T-helper 1 cell treated with Interleukin-12 subunit alpha and Interleukin-12 subunit beta and Interleukin-4 antibody, amounts not matched to agents 30 μg/mL and 1 μg/mL, for 36 hours (primary cell): Measurements from ENCODE around the gene OR7D2.
"Not testable (repeated sequence)": the region's sequence is repeated elsewhere in the genome, so short reads cannot be mapped to it uniquely, and the experiment has no call there.

ENCODE experiments used
- H3K27ac Mint-ChIP-seq: one replicate; pipeline ENCODE4 v1.8.0; 2021; ENCODE audit warnings: mild to moderate bottlenecking, mixed read lengths
- H3K27me3 Mint-ChIP-seq: one replicate; pipeline ENCODE4 v1.8.0; 2021; ENCODE audit warnings: low read depth, mixed read lengths
- H3K36me3 Mint-ChIP-seq: one replicate; pipeline ENCODE4 v1.8.0; 2021; ENCODE audit warnings: low read depth, mixed read lengths
- H3K4me1 Mint-ChIP-seq: one replicate; pipeline ENCODE4 v1.8.0; 2021; ENCODE audit warnings: low read depth, mixed read lengths
- H3K4me3 Mint-ChIP-seq: one replicate; pipeline ENCODE4 v1.8.0; 2021; ENCODE audit warnings: mild to moderate bottlenecking, moderate library complexity, mixed read lengths
- H3K9me3 Mint-ChIP-seq: one replicate; pipeline ENCODE4 v1.8.0; 2021; ENCODE audit warnings: mixed read lengths

The OR7D2 gene

DNA sequence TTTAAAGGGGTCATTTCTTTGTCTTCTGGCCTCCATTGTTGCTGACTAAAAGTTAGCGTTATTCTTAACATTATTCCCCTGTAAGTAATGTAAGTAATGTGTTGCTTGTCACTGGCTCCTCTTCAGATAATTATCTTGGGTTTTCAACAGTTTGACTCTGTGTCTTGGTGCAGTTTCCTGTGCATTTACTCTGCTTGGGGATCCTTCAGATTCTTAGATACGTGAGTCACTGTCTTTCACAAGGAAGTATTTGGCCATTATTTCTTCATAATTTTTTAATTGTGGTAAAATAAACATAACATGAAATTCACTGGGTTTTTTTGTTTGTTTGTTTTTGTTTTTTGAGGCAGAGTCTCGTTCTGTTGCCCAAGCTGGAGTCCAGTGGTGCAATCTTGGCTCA lies 13.5 kb upstream of the OR7D2 start:
- peaks cover 54% of the 10 kb centered on the region for H3K36me3 Mint-ChIP-seq
- no peaks in the 10 kb centered on the region for H3K27me3 Mint-ChIP-seq
- no peaks in the 10 kb centered on the region for H3K4me1 Mint-ChIP-seq
- no peak overlapping the region for H3K27ac Mint-ChIP-seq
- H3K4me3 Mint-ChIP-seq: no peak overlapping the region
- H3K9me3 Mint-ChIP-seq: peaks cover 37% of the 10 kb centered on the region

DNA sequence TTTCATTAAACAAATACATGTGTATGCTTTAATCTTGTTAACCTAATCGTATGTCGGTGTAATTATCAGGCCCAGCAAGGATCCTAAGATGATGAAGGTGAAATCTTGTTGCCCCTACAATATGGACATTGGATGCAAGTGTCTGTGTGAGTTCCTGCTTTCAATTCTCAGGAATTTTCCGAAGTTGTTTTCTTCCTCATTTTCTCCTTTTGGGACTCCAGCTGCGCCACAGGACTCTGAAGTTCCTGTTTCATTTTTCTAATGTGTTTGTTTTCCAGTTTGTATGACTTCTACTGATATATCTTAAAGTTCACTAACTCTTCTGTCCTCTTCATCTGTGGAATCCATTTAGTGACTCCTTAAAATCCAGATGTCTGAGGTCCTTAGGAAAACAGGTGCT lies 11.9 kb upstream of the OR7D2 start:
- peaks cover 21% of the 10 kb centered on the region for H3K9me3 Mint-ChIP-seq
- H3K27me3 Mint-ChIP-seq: no peaks in the 10 kb centered on the region
- no peaks in the 10 kb centered on the region for H3K4me1 Mint-ChIP-seq
- H3K27ac Mint-ChIP-seq: no peak overlapping the region
- no peak overlapping the region for H3K4me3 Mint-ChIP-seq
- peaks cover 39% of the 10 kb centered on the region for H3K36me3 Mint-ChIP-seq

DNA sequence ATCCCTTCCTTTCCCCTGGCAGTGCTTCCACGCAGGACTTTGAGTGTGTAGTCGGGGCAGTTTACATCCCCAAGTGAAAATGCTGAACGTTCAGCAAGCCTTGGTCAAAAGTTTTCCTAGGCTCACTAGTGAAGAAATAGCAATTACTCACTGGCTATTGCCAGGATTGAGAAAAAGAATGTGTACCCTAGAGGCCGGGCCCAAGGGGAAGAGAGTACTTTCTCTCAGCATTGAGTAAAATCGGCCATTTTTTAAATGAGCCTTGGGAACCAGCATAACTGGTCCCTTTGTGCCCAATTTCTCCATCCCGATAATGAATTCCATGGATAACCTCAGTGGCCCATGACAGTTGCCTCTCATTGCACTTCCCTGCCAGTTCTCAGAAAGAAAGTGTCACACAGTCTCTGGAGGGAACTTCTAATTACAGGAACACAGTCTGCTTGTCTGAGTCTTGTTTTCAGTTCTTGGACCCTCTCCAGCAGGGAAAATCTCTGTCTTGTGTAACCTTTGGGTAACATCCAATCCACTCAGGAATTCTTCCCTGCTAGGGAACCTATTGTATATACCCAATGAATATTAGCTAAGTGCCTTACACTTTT lies 7.3 kb upstream of the OR7D2 start:
- Mint-ChIP-seq H3K27ac (no peak overlapping the region), H3K36me3 (peaks cover 14% of the 10 kb centered on the region), H3K27me3 (no peaks in the 10 kb centered on the region), H3K4me1 (no peaks in the 10 kb centered on the region), H3K4me3 (no peak overlapping the region), H3K9me3 (peaks cover 9% of the 10 kb centered on the region)

DNA sequence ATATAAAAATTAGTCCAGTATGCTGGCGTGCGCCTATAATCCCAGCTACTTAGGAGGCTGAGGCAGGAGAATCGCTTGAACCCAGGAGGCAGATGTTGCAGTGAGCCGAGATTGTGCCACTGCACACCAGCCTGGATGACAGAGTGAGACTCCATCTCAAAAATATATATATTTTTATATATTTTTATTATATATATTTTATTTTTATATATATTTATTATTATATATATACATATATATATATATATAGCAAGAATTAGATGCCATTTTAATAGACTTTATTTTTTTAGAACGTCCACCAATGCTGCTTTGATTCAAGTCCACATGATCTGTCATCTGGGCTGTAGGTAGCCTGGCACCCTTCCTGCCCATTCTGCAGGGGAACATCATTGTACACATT lies 3.5 kb upstream of the OR7D2 start:
- Mint-ChIP-seq H3K27ac (no peak overlapping the region), H3K36me3 (peaks cover 14% of the 10 kb centered on the region), H3K9me3 (peaks cover 10% of the 10 kb centered on the region), H3K4me3 (no peak overlapping the region), H3K27me3 (no peaks in the 10 kb centered on the region), H3K4me1 (no peaks in the 10 kb centered on the region)

DNA sequence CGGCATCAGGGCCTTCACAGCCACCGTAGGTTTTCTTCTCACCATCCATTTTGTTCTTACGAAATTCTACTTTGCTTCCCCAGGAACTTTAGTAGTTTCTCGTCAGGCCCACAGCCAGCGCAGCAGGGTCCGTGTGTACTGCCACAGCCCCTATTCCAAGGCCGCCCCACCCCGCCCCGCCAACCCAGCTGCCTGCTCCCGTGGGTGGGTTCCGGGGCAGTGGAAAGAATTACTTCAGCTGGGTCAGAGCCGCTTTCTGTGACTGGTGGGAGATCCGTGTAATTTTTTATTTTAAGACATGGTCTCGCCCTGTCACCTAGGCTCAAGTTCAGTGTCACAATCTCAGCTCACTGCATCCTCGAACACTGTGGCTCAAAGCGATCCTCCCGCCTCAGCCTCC lies 4.2 kb downstream of the OR7D2 start:
- Mint-ChIP-seq H3K4me3 (no peak overlapping the region), H3K36me3 (peaks cover 4% of the 10 kb centered on the region), H3K4me1 (no peaks in the 10 kb centered on the region), H3K9me3 (peaks cover 19% of the 10 kb centered on the region), H3K27me3 (no peaks in the 10 kb centered on the region), H3K27ac (no peak overlapping the region)

DNA sequence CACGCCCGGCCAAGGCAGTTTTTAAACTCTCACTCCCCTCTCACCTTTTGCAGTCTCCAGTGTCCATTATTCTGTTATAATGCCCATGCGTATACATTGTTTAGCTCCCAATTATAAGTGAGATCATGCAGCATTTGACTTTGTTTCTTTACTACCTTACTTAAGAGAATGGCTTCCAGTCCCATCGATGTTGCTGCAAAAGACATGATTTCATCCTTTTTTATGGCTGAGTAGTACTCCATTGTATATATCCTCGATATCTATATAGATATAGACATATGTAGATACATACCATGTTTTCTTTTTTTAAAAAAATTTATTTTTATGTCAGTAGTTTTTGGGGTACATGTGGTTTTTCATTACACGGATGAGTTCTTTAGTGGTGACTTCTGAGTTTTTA lies 8.4 kb downstream of the OR7D2 start:
- Mint-ChIP-seq H3K4me3 (no peak overlapping the region), H3K4me1 (no peaks in the 10 kb centered on the region), H3K27me3 (no peaks in the 10 kb centered on the region), H3K9me3 (peaks cover 53% of the 10 kb centered on the region), H3K36me3 (peaks cover 4% of the 10 kb centered on the region), H3K27ac (no peak overlapping the region)

DNA sequence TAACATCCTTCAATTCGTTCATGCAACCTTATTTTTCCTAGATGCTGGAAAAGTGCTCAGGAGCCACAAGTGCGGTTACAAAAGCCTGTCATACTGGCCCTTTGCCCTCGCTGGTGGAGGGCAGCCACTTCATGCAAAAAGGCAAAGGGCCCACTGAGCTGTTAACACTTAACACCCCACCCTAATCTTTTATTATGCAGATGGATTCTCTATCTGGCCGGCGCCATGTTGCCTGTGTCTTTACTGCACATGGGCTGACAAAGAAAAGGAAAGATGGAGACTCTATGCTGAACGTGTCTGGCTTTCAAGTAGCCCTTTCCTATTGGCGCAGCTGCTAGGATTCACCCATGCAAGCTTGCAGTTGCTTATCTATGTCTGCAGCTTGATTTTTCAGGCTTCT lies 10.8 kb downstream of the OR7D2 start:
- no peaks in the 10 kb centered on the region for H3K27me3 Mint-ChIP-seq
- no peak overlapping the region for H3K27ac Mint-ChIP-seq
- peaks cover 59% of the 10 kb centered on the region for H3K9me3 Mint-ChIP-seq

DNA sequence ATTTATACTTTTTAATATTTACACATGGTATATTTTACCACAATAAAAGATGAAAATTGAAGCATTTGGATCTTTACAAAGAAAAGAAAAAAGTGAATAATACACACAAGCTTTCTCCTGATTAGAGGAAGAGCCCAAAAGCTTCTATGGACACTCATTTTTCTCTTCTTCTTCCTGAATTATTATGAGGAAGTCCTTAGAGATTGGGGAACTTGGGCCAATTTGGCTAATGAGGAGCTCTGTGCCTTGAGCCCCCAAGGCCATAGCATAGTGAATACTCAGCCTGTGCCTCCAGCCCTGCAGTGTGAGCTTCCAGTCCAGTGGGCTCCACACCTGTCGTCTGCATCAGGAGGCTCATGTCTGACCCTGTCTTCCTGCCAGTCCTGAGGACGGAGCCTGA lies 19.3 kb downstream of the OR7D2 start:
- H3K27me3 Mint-ChIP-seq, H3K27ac Mint-ChIP-seq, H3K4me3 Mint-ChIP-seq, H3K4me1 Mint-ChIP-seq, H3K36me3 Mint-ChIP-seq: not testable (repeated sequence)
- H3K9me3 Mint-ChIP-seq: peaks cover 23% of the 10 kb centered on the region

More for the DNA sequence above, 10.8 kb downstream of the OR7D2 start:
- Mint-ChIP-seq H3K36me3 (peaks cover 4% of the 10 kb centered on the region), H3K4me3 (no peak overlapping the region), H3K4me1 (no peaks in the 10 kb centered on the region)

DNA sequence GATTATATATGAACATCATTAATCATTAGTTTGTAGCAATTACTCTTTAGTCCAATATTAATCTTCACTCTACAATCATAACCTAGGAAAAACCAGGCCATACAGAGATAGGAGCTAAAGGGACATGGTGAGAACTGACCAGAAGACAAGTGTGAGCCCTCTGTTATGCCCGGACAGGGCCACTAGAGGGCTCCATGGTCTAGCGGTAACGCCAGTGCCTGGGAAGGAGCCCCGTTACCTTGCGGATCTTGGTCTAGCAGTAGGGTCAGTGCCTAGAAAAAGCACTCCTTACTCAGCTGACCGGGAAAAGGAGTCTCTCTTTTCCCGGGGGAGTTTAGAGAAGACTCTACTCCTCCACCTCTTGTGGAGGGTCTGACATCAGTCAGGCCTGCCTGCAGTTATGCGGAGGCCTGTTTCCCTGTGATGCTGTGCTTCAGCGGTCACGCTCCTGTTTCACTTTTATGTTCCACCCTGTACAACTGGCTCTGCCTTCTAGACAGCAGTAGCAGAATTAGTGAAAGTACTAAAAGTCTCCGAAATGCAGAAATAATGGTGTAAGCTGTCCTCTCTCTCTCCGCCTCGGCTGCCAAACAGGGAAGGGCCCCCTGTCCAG lies 26.8 kb downstream of the OR7D2 start:
- Mint-ChIP-seq H3K9me3 (peaks cover 4% of the 10 kb centered on the region), H3K27me3 (no peaks in the 10 kb centered on the region), H3K27ac (no peak overlapping the region), H3K4me3 (peak overlapping the region; percentile 38), H3K4me1 (peaks cover 2% of the 10 kb centered on the region), H3K36me3 (no peaks in the 10 kb centered on the region)

DNA sequence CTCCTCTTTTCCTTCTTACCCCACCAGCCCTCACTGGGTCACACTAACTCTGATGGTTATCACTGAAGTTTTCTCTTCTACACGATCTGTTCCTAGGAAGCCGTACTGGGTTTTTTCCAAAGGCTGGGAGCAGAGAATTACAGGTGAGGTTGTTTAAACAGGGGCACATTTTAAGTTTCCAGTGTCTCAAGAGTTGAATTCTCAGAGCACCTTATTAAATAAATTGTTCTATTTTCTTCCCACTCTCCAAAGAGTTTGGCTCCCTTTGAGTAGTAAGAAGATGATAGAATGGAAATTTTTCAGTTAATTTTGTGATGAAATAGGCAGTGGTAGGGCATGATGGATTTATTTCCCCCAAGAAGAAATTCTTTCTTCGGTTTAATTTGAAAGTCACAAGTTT lies 40.7 kb downstream of the OR7D2 start, which contains the start of gene OR7D4:
TSS of gene OR7D4 (minus strand) at position 101 of the 400 bp plus-strand sequence. CDS start 4,752 bp downstream, outside the sequence.
- no peaks in the 10 kb centered on the region for H3K36me3 Mint-ChIP-seq
- no peaks in the 10 kb centered on the region for H3K27me3 Mint-ChIP-seq
- H3K9me3 Mint-ChIP-seq: peaks cover 60% of the 10 kb centered on the region
- H3K27ac Mint-ChIP-seq: no peak within 1 kb of the TSS
- H3K4me1 Mint-ChIP-seq: no peaks in the 10 kb centered on the region
- H3K4me3 Mint-ChIP-seq: no peak within 1 kb of the TSS
